CD4-positive, CD25-positive, alpha-beta regulatory T cell (primary cell): Measurements from ENCODE around the gene MYO3B. TPM values are rescaled to one million over a fixed set of nuclear protein-coding genes. Genes with fewer than 3 reads are reported as not detected.

Experiments
- ATAC-seq, 2 donors: fragments of 150-1000 bp; cut with Tn5 transposase; one replicate each; pipeline ENCODE4 v1.10.0; 2021; ENCODE audit warnings: low read depth in 2 of 2, moderate number of reproducible peaks in 2 of 2, moderate library complexity in 1 of 2
- DNase-seq, 3 donors: peaks; one replicate each; pipeline versions ENCODE4 v3.0.0 to v3.0.0-alpha.2; 2012 to 2022; ENCODE audit warnings: mixed read lengths in 1 of 3
- H3K27ac ChIP-seq: one replicate; pipeline ENCODE4 v1.7.0; 2013; ENCODE audit warnings: mild to moderate bottlenecking, low read length; ENCODE audit not compliant: insufficient read depth, poor library complexity, severe bottlenecking
- H3K27me3 ChIP-seq: one replicate; pipeline ENCODE4 v1.7.0; 2013; ENCODE audit warnings: low read length; ENCODE audit not compliant: control insufficient read depth, insufficient read depth
- H3K36me3 ChIP-seq: one replicate; pipeline ENCODE4 v1.7.0; 2013; ENCODE audit warnings: mild to moderate bottlenecking, low read length, moderate library complexity; ENCODE audit not compliant: control insufficient read depth, insufficient read depth
- H3K4me1 ChIP-seq: 2 replicates; pipeline ENCODE4 v1.7.0; 2013; ENCODE audit warnings: mild to moderate bottlenecking, low read length; ENCODE audit not compliant: insufficient read depth, control insufficient read depth, poor library complexity, severe bottlenecking
- H3K4me3 ChIP-seq: one replicate; pipeline ENCODE4 v1.7.0; 2013; ENCODE audit warnings: low read depth, mild to moderate bottlenecking, low read length, moderate library complexity
- H3K9me3 ChIP-seq, 2 experiments: 1 replicate in 1 of 2; 2 replicates in 1 of 2; pipeline ENCODE4 v1.7.0; 2013; ENCODE audit warnings: low read length in 2 of 2, mild to moderate bottlenecking in 1 of 2, moderate library complexity in 1 of 2; ENCODE audit not compliant: control insufficient read depth in 2 of 2
- H3K27ac Mint-ChIP-seq, 3 donors: one replicate each; pipeline ENCODE4 v1.8.0; 2020 to 2022; ENCODE audit warnings: mild to moderate bottlenecking in 3 of 3, mixed read lengths in 3 of 3, moderate library complexity in 2 of 3
- H3K27me3 Mint-ChIP-seq: one replicate; pipeline ENCODE4 v1.8.0; 2022; ENCODE audit warnings: mild to moderate bottlenecking, mixed read lengths
- H3K36me3 Mint-ChIP-seq: one replicate; pipeline ENCODE4 v1.8.0; 2020; ENCODE audit warnings: mixed read lengths
- H3K4me1 Mint-ChIP-seq, 4 donors: one replicate each; pipeline ENCODE4 v1.8.0; 2020 to 2022; ENCODE audit warnings: mixed read lengths in 4 of 4, mild to moderate bottlenecking in 1 of 4
- H3K4me3 Mint-ChIP-seq, 4 donors: one replicate each; pipeline ENCODE4 v1.8.0; 2020 to 2022; ENCODE audit warnings: mild to moderate bottlenecking in 4 of 4, mixed read lengths in 4 of 4, moderate library complexity in 3 of 4
- H3K9me3 Mint-ChIP-seq, 7 donors: one replicate each; pipeline ENCODE4 v1.8.0; 2020 to 2022; ENCODE audit warnings: mixed read lengths in 7 of 7, mild to moderate bottlenecking in 3 of 7, moderate library complexity in 2 of 7
- polyA plus RNA-seq, 4 donors: library from polyadenylated mRNA; unstranded; fragments of 300-500 nt; fragmentation: Illumina TruSeq; gene quantifications; one replicate each; pipeline ENCODE4 v1.2.3, GENCODE V29; 2021
- total RNA-seq: library from RNA; stranded (reverse); gene quantifications from one replicate; pipeline ENCODE4 v1.2.3, GENCODE V29; 2022

Gene MYO3B
- total and polyA plus RNA-seq, 5 donors from 2014 or later, result not detected

DNA sequence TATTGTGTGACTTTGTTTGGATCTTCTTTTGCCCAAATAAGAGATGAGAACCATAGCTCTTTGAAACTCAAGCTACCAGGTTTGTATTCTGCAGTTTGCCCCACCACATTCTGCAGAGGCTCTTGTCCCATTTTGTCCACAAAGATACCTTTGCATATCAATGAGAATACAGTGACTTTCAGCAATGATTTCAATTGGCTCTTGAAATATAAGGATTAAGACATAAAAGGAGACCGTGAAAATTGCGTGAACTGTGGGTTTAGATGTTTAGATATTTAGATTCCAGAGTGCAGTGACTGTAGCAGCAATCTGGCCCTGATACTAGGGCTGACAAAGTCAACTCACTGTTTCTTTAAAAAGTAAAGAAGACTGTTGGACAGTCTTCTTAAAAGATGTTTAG is 390.6 kb downstream of the MYO3B start:
- Histone ChIP-seq H3K4me3 (no peak overlapping the region), H3K4me1 (no peaks in the 10 kb centered on the region), H3K27me3 (peaks cover 2% of the 10 kb centered on the region), H3K9me3 (no peaks in the 10 kb centered on the region), H3K36me3 (no peaks in the 10 kb centered on the region), H3K27ac (no peak overlapping the region)
- Mint-ChIP-seq H3K27me3 (peaks cover 18% of the 10 kb centered on the region), H3K4me1 (no peaks in the 10 kb centered on the region), H3K9me3 (no peaks in the 10 kb centered on the region), H3K27ac (no peak overlapping the region), H3K36me3 (no peaks in the 10 kb centered on the region), H3K4me3 (no peak overlapping the region)
- DNase-seq, result no peak
- ATAC-seq, result no peak

DNA sequence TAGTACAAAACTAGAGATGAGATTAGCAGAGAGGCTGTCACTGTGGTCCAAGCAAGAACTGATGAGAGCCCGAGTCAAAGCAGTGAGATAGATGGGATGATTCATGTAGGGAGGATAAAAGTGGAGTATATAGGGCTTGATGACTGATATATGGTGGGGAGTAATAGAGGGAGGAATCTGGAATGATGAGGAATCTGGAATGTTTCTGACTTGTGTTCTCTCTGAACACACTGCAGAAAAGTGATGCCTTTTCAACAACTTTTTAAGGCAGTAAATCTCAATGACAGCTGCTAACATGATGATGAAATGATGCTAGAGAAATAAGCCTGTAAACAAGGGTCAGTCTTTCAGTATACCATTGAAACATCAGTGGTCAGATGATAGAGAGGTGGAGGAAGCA is 393.7 kb downstream of the MYO3B start:
- Mint-ChIP-seq H3K36me3 (no peaks in the 10 kb centered on the region), H3K4me1 (no peaks in the 10 kb centered on the region), H3K9me3 (no peaks in the 10 kb centered on the region), H3K27me3 (peaks cover 28% of the 10 kb centered on the region), H3K4me3 (no peak overlapping the region), H3K27ac (no peak overlapping the region)
- Histone ChIP-seq H3K9me3 (no peaks in the 10 kb centered on the region), H3K27ac (no peak overlapping the region), H3K36me3 (no peaks in the 10 kb centered on the region), H3K4me3 (no peak overlapping the region), H3K27me3 (peaks cover 2% of the 10 kb centered on the region), H3K4me1 (no peaks in the 10 kb centered on the region)
- ATAC-seq (no peak), DNase-seq (no peak)

DNA sequence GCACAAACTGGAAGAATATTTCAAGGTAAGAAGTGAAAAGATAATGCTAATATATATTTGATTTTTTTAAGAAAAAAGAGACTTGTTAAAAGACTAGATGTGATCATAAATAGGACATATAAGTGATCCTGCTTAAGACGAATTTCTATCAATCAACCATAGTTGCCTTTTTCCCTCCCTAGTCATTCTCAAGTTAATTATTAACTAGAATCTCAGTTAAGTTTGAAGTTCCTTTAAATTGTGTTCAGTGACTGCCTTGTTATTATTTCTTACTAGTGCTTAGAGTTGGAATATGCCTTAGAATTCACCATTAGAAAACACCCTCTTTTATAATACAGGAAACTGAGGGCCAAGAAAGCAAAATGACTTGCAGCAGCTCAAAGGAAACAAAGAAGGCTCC is 395.7 kb downstream of the MYO3B start:
- H3K4me1 ChIP-seq, result no peaks in the 10 kb centered on the region
- no peak for ATAC-seq
- H3K4me1 Mint-ChIP-seq, result no peaks in the 10 kb centered on the region

DNA sequence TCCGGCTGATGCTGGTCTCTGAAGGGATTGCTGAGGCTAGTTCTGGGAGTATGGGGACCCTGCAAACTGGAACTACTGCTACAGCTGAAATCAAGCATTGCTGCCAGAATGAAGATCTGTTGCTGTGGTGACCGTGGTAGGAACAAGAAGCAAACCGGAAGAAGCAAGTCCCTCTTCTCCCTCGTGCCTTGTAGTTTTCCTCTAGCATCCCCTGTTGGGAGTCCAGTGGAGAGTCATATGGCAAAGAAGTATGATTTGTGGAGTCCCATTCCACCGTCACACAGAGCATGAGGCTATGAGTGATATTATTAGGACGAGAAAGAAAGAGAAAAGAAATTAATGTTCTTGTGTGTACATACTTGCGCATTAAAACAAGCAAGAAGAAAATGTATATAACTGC is 398.3 kb downstream of the MYO3B start:
- Histone ChIP-seq H3K27ac (no peak overlapping the region), H3K36me3 (no peaks in the 10 kb centered on the region), H3K27me3 (no peaks in the 10 kb centered on the region), H3K4me3 (no peak overlapping the region), H3K4me1 (no peaks in the 10 kb centered on the region), H3K9me3 (no peaks in the 10 kb centered on the region)
- Mint-ChIP-seq H3K4me3 (no peak overlapping the region), H3K9me3 (peaks cover 0 to 1% (median 0%) of the 10 kb centered on the region in 7 donors), H3K36me3 (no peaks in the 10 kb centered on the region), H3K27me3 (peaks cover 19% of the 10 kb centered on the region), H3K27ac (no peak overlapping the region), H3K4me1 (no peaks in the 10 kb centered on the region)
- DNase-seq (no peak), ATAC-seq (no peak)

More for the DNA sequence above, 395.7 kb downstream of the MYO3B start:
- DNase-seq, result peak in 1 of 3 donors; percentile 7
- Mint-ChIP-seq H3K27me3 (peaks cover 18% of the 10 kb centered on the region), H3K4me3 (no peak overlapping the region), H3K36me3 (no peaks in the 10 kb centered on the region), H3K9me3 (no peaks in the 10 kb centered on the region), H3K27ac (no peak overlapping the region)
- Histone ChIP-seq H3K27me3 (no peaks in the 10 kb centered on the region), H3K9me3 (no peaks in the 10 kb centered on the region), H3K36me3 (no peaks in the 10 kb centered on the region), H3K27ac (no peak overlapping the region), H3K4me3 (no peak overlapping the region)

DNA sequence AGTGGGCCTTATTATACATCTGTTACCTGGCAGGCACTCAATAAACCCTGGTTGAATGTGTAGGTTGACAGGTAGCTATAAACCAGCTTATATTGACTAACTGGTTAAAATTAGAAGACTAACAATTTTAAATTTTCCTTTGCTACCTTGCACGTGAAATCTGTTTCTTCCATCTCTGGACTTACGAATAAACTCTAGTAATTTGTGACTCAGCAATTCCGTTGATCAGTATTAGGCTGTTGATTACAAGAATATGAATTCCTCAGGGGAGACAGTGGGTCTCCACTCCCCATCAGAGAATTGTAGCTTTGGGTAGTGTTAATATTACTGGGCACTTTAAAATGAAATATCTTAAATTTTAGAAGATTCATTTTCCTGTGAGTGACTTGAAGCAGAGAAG is 399.4 kb downstream of the MYO3B start:
- no peaks in the 10 kb centered on the region for H3K4me1 Mint-ChIP-seq
- Histone ChIP-seq H3K4me1 (no peaks in the 10 kb centered on the region), H3K9me3 (no peaks in the 10 kb centered on the region), H3K27ac (no peak overlapping the region), H3K27me3 (no peaks in the 10 kb centered on the region), H3K4me3 (no peak overlapping the region), H3K36me3 (no peaks in the 10 kb centered on the region)
- no peaks in the 10 kb centered on the region for H3K36me3 Mint-ChIP-seq
- H3K9me3 Mint-ChIP-seq, result peaks cover 0 to 1% (median 0%) of the 10 kb centered on the region in 7 donors
- DNase-seq (no peak), ATAC-seq (no peak)
- no peak overlapping the region for H3K27ac Mint-ChIP-seq
- H3K4me3 Mint-ChIP-seq, result no peak overlapping the region
- peaks cover 16% of the 10 kb centered on the region for H3K27me3 Mint-ChIP-seq

DNA sequence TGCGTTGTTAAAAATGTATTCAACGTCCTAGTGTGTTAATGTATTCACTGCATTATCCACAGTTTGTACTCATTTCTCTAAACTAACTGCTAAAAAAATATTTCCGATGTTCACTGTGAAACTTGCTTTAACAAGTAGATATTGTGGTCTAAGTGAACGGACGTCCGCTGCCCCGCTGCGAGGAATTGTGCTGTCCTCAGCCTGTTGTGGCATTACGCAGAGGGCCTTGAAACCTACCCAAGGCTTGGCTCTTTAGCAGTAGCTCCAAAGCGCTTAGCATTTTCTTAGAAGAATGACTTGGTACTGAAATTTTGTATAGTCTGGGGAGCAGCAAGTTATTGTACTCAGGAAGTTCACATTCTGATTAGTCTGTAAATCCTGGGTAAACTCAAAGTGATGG is 400.7 kb downstream of the MYO3B start:
- Mint-ChIP-seq H3K9me3 (peaks cover 0 to 1% (median 0%) of the 10 kb centered on the region in 7 donors), H3K4me3 (no peak overlapping the region), H3K36me3 (no peaks in the 10 kb centered on the region), H3K27me3 (peaks cover 16% of the 10 kb centered on the region), H3K27ac (no peak overlapping the region), H3K4me1 (no peaks in the 10 kb centered on the region)
- ATAC-seq (no peak), DNase-seq (no peak)
- H3K36me3 ChIP-seq, result no peaks in the 10 kb centered on the region
- H3K27ac ChIP-seq, result no peak overlapping the region
- no peaks in the 10 kb centered on the region for H3K4me1 ChIP-seq
- no peak overlapping the region for H3K4me3 ChIP-seq
- no peaks in the 10 kb centered on the region for H3K9me3 ChIP-seq
- no peaks in the 10 kb centered on the region for H3K27me3 ChIP-seq

DNA sequence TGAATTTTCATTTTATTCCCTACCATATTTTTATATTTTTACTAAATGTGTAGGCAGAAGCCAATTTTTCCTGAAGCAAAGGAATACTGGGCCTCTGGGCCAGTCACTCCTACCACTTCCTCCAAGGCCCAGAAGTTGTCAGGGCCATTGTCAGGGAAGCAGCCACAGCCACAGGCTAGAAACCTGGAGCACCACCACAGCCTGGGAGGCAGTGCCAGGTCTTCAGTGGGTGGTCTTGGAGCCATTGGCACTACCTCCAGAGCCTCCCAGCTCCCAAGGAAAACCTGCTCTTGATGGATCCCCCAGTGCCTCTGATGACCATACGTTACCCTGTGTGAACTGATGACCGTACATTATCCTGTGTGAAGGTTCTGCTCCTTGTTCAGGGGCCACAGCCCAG is 401.6 kb downstream of the MYO3B start:
- no peak overlapping the region for H3K4me3 Mint-ChIP-seq
- Histone ChIP-seq H3K36me3 (no peaks in the 10 kb centered on the region), H3K27me3 (no peaks in the 10 kb centered on the region), H3K9me3 (no peaks in the 10 kb centered on the region), H3K4me1 (no peaks in the 10 kb centered on the region), H3K27ac (no peak overlapping the region), H3K4me3 (no peak overlapping the region)
- peaks cover 0 to 1% (median 0%) of the 10 kb centered on the region in 7 donors for H3K9me3 Mint-ChIP-seq
- ATAC-seq (no peak), DNase-seq (no peak)
- no peaks in the 10 kb centered on the region for H3K36me3 Mint-ChIP-seq
- H3K27ac Mint-ChIP-seq, result no peak overlapping the region
- H3K27me3 Mint-ChIP-seq, result peaks cover 10% of the 10 kb centered on the region
- H3K4me1 Mint-ChIP-seq, result no peaks in the 10 kb centered on the region

DNA sequence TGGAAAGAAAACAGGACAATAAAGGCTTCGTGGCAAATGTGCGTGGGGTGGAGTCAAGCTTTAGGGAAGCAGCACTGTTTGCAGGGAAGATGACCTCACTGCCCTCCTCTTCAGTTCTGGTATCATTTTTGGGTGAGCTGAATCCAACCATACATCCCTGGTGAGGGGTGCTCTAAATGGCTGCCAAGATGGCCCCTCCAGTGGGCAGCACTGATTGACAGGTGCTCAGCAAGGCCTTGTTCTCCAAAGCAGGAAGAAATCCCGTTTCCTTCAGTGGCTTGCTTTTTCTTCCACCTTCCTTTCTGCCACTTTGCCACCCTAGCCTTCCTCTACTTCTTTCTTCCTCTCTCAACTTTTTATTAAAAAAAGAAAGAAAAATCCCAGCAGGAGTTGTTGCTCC is 404.4 kb downstream of the MYO3B start:
- peaks cover 0 to 1% (median 0%) of the 10 kb centered on the region in 7 donors for H3K9me3 Mint-ChIP-seq
- H3K4me3 Mint-ChIP-seq, result no peak overlapping the region
- H3K27ac Mint-ChIP-seq, result no peak overlapping the region
- no peaks in the 10 kb centered on the region for H3K4me1 ChIP-seq
- H3K4me1 Mint-ChIP-seq, result no peaks in the 10 kb centered on the region
- no peaks in the 10 kb centered on the region for H3K9me3 ChIP-seq
- no peak overlapping the region for H3K27ac ChIP-seq
- no peaks in the 10 kb centered on the region for H3K36me3 Mint-ChIP-seq
- H3K27me3 ChIP-seq, result no peaks in the 10 kb centered on the region
- H3K4me3 ChIP-seq, result no peak overlapping the region
- DNase-seq (no peak), ATAC-seq (no peak)
- H3K36me3 ChIP-seq, result no peaks in the 10 kb centered on the region
- peaks cover 11% of the 10 kb centered on the region for H3K27me3 Mint-ChIP-seq
